AG04449 (cell line): ENCODE data around the gene POFUT1.

ENCODE experiments used
- CTCF ChIA-PET: fragments of 350-600 bp; formaldehyde crosslinking; extraction: SDS; loops from one replicate; lab custom pipeline; 2021; ENCODE audit warnings: antibody characterized with exemption; lab: Yijun Ruan, JAX
- POLR2A ChIA-PET: fragments of 400-600, 350-600 bp; formaldehyde crosslinking; extraction: SDS; loops from one replicate; lab custom pipeline; 2020; ENCODE audit warnings: antibody characterized with exemption, inconsistent platforms; lab: Yijun Ruan, JAX
- DNase-seq: peaks from one replicate; pipeline ENCODE4 v3.0.0-alpha.2; 2010; ENCODE audit warnings: low read depth, low spot score
- H3K4me3 ChIP-seq: 2 replicates; pipeline ENCODE4 v1.5.1; 2011; ENCODE audit warnings: low read depth, mild to moderate bottlenecking, control low read depth, low read length
- TF ChIP-seq, protein P1 (sequence below): IDR thresholded peaks from one replicate; pipeline ENCODE4 v1.5.1; 2011; ENCODE audit warnings: mild to moderate bottlenecking, moderate library complexity, low read length, control low read depth, inconsistent platforms; ENCODE audit not compliant: insufficient read depth; ENCODE audit errors: missing control alignments

Gene POFUT1

DNA sequence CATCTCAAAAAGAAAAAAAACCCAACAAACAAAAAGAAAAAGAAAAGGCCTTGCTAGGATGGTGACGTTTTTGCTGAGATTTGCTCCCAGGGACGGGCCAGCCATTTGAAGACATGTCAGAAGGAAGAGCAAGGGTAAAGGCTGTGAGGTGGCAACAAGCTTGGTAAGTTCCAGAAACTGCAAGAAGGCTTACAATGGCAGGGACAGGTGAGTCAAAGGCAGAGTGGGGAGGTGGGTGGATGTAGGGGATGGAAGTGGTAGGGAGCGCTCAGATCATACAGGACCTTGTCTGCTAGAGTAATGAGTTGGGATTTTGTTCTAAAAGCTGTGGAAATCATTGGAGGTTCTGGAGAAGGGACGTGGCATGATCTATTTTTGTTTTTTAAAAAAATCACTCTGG is 74.0 kb downstream of the POFUT1 start:
- no peak overlapping the region for H3K4me3 ChIP-seq

GRCh38 chr20:32282461-32282860 is 74.8 kb downstream of the POFUT1 start:
- no peak overlapping the region for H3K4me3 ChIP-seq
- ChIA-PET POLR2A (no interaction called here), CTCF (no interaction called here)
- no peak for DNase-seq
- TF ChIP-seq, protein P1, sequence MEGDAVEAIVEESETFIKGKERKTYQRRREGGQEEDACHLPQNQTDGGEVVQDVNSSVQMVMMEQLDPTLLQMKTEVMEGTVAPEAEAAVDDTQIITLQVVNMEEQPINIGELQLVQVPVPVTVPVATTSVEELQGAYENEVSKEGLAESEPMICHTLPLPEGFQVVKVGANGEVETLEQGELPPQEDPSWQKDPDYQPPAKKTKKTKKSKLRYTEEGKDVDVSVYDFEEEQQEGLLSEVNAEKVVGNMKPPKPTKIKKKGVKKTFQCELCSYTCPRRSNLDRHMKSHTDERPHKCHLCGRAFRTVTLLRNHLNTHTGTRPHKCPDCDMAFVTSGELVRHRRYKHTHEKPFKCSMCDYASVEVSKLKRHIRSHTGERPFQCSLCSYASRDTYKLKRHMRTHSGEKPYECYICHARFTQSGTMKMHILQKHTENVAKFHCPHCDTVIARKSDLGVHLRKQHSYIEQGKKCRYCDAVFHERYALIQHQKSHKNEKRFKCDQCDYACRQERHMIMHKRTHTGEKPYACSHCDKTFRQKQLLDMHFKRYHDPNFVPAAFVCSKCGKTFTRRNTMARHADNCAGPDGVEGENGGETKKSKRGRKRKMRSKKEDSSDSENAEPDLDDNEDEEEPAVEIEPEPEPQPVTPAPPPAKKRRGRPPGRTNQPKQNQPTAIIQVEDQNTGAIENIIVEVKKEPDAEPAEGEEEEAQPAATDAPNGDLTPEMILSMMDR: no peak

More for the DNA sequence above, 74.0 kb downstream of the POFUT1 start:
- POLR2A ChIA-PET: no interaction called here
- no peak for DNase-seq
- CTCF ChIA-PET: no interaction called here
- TF ChIP-seq, protein P1: no peak

DNA sequence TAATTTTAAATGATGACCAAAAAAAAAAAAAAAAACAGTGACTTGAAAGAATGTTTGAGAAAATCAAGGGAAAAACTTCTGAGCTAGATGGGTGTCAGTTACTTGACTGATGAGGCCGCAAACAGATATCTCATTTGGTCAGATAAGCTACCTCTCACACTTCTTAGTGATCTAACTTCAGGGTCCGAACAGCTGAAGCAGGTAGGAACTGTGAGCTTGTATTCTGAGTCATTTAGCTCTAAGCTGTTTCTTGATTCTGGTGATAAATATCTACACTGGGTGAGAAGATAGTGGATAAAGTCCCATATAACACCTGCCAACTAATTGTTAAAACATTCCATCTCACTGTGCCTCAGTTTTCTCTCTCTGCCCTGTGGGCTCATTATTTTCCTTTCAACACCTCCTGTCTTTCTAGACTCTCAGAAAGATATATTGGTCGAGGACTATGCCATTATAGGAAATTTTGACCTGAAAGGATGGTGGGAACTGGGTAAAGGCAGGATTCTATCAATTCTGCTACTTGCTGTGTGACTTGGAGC is 77.5 kb downstream of the POFUT1 start:
- POLR2A ChIA-PET: interaction anchor here (0.6 to 1.0 kb wide), 2 partner anchors 9 to 16 kb away, joined by 3 to 6 read pairs; no protein-coding TSS in a partner anchor

DNA sequence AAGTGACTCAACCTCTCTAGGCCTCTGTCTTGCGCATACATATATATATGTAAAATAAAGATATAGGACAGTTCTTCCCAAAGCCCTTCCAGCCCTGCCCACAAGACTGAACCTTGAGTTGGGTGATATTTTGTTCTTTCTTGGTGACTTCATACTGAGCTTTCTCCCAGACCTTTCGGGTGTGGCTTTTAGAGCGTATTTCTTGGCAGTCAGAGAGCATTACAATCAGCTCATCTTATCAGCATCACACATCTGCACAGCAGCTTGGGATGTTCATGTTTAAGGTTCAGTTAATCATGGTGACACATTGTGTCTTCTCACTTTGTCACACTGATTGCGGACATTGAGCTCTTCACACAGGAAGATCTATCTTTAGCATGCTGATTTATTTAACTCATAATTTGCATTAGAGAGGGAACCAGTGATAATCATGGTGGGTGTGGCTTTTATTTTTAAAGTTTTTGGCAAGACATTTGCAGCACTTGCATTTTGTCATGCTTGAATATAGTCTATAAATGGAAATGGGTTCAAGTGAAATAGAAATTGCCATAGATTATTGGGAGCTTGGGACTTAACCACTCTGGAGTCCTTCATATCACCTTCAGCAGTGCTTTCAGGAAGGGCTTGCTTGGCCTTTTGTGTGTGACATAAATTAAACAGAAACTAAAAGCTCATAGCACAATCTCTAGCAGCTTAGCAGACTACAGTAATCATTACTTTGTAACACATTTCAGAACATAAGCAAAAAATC is 78.1 kb downstream of the POFUT1 start:
- POLR2A ChIA-PET: interaction anchor here (0.6 to 1.0 kb wide), 2 partner anchors 8 to 15 kb away, joined by 3 to 6 read pairs; no protein-coding TSS in a partner anchor
- CTCF ChIA-PET: interaction anchor here (1.5 kb wide), 1 partner anchor 8 kb away, joined by 3 read pairs; no protein-coding TSS in a partner anchor
- no peak for DNase-seq
- TF ChIP-seq, protein P1: no peak
- no peak overlapping the region for H3K4me3 ChIP-seq

More for the DNA sequence above, 77.5 kb downstream of the POFUT1 start:
- CTCF ChIA-PET: interaction anchor here (1.5 kb wide), 1 partner anchor 9 kb away, joined by 3 read pairs; no protein-coding TSS in a partner anchor
- TF ChIP-seq, protein P1: no peak
- no peak overlapping the region for H3K4me3 ChIP-seq
- no peak for DNase-seq

- POLR2A ChIA-PET: no interaction called here
- CTCF ChIA-PET: interaction anchor here (0.8 kb wide), 1 partner anchor 144 kb away, joined by 4 read pairs; no protein-coding TSS in a partner anchor
- TF ChIP-seq, protein P1: no peak
- no peak overlapping the region for H3K4me3 ChIP-seq
- DNase-seq: no peak
Measured at GRCh38 chr20:32287231-32287638, 79.6 kb downstream of the POFUT1 start.
